Measurements from ENCODE around the gene ORM1. TPM values are rescaled to one million over a fixed set of nuclear protein-coding genes. Genes with fewer than 3 reads are reported as not detected.
"Not testable (repeated sequence)": the region's sequence is repeated elsewhere in the genome, so short reads cannot be mapped to it uniquely, and the experiment has no call there.

Gene ORM1
- total RNA-seq, 2 donors from 2014 or later = not detected

- intact Hi-C loops (cut with DNase I, micrococcal nuclease); ATAC-seq; DNase-seq: not testable (repeated sequence)
These were observed 8.6 kb downstream of the ORM1 start for GRCh38 chr9:114331229-114332195.

GRCh38 chr9:114332474-114333040 lies 9.7 kb downstream of the ORM1 start:
- peak; percentile 7 for ATAC-seq
- DNase-seq; intact Hi-C loops (cut with DNase I, micrococcal nuclease): not testable (repeated sequence)

- intact Hi-C loops (cut with DNase I, micrococcal nuclease); DNase-seq; ATAC-seq: not testable (repeated sequence)
These were observed 10.8 kb downstream of the ORM1 start for GRCh38 chr9:114333718-114334117.

- DNase-seq = no peak
These were observed 11.6 kb downstream of the ORM1 start for GRCh38 chr9:114334490-114334889.

GRCh38 chr9:114335745-114336144 lies 12.8 kb downstream of the ORM1 start:
- ATAC-seq (no peak), DNase-seq (no peak)
- intact Hi-C loops (cut with DNase I, micrococcal nuclease) = no loop called here

More at GRCh38 chr9:114334490-114334889, 11.6 kb downstream of the ORM1 start:
- intact Hi-C loops (cut with DNase I, micrococcal nuclease) = no loop called here
- ATAC-seq = no peak

- intact Hi-C loops (cut with DNase I, micrococcal nuclease) = no loop called here
- DNase-seq = no peak
- no peak for ATAC-seq
These were observed 13.3 kb downstream of the ORM1 start for GRCh38 chr9:114336157-114336556.

GRCh38 chr9:114336699-114337395 lies 13.9 kb downstream of the ORM1 start:
- intact Hi-C loops (cut with DNase I, micrococcal nuclease) = no loop called here
- no peak for DNase-seq
- no peak for ATAC-seq

- ATAC-seq (no peak), DNase-seq (no peak)
- intact Hi-C loops (cut with DNase I, micrococcal nuclease) = no loop called here
These were observed 15.3 kb downstream of the ORM1 start for GRCh38 chr9:114338187-114338586.

- intact Hi-C loops (cut with DNase I, micrococcal nuclease) = no loop called here
- DNase-seq (peak in 1 of 2 donors; percentile 56), ATAC-seq (peak; percentile 50)
These were observed 16.4 kb downstream of the ORM1 start for GRCh38 chr9:114339130-114339908.

GRCh38 chr9:114341152-114341830 lies 18.4 kb downstream of the ORM1 start:
- intact Hi-C loops (cut with DNase I, micrococcal nuclease) = no loop called here
- no peak for DNase-seq
- no peak for ATAC-seq

GRCh38 chr9:114341991-114342390 lies 19.1 kb downstream of the ORM1 start:
- intact Hi-C loops (cut with DNase I, micrococcal nuclease) = no loop called here
- DNase-seq = no peak
- ATAC-seq = no peak

- ATAC-seq (no peak), DNase-seq (no peak)
- intact Hi-C loops (cut with DNase I, micrococcal nuclease) = no loop called here
These were observed 20.0 kb downstream of the ORM1 start for GRCh38 chr9:114342755-114343440.

GRCh38 chr9:114343471-114344187 lies 20.7 kb downstream of the ORM1 start:
- intact Hi-C loops (cut with DNase I, micrococcal nuclease) = no loop called here
- DNase-seq (no peak), ATAC-seq (no peak)

GRCh38 chr9:114344188-114344566 lies 21.3 kb downstream of the ORM1 start:
- no peak for DNase-seq
- intact Hi-C loops (cut with DNase I, micrococcal nuclease) = no loop called here
- no peak for ATAC-seq

GRCh38 chr9:114344692-114345091 lies 21.8 kb downstream of the ORM1 start:
- intact Hi-C loops (cut with DNase I, micrococcal nuclease) = no loop called here
- no peak for DNase-seq
- no peak for ATAC-seq

GRCh38 chr9:114345493-114346065 lies 22.7 kb downstream of the ORM1 start:
- intact Hi-C loops (cut with DNase I, micrococcal nuclease) = no loop called here
- DNase-seq = no peak
- ATAC-seq = no peak

- DNase-seq = peak in 1 of 2 donors; percentile 9
- no peak for ATAC-seq
- intact Hi-C loops (cut with DNase I, micrococcal nuclease) = no loop called here
These were observed 23.2 kb downstream of the ORM1 start for GRCh38 chr9:114346146-114346545.
